Hematopoietic multipotent progenitor cell (in vitro differentiated cells): Measurements from ENCODE around the gene GPATCH1. TPM values are rescaled to one million over a fixed set of nuclear protein-coding genes. Genes with fewer than 3 reads are reported as not detected.

Experiments
- small RNA-seq: library from RNA; depleted of rRNA; stranded (forward); fragments of <200 nt; gene quantifications from one replicate; pipeline ENCODE3, GENCODE V24; 2012
- total RNA-seq: library from RNA; depleted of rRNA; stranded (reverse); fragments of >200 nt; gene quantifications from one replicate; pipeline ENCODE4 v1.2.3, GENCODE V29; 2012

GPATCH1 gene
- total RNA-seq, 1 donor: 6.2 TPM

Small RNAs within 50 kb of the gene (small RNA-seq; reads per million reads assigned to genes)
- gene AC008521.1 (not detected), gene AC008521.2 (not detected)

Other genes with a start within 250 kb of the GPATCH1 start
- gene SLC7A9, start 211.4 kb upstream of the GPATCH1 start, total RNA-seq: not detected
- 10.0 TPM for gene CEP89, start 109.2 kb upstream of the GPATCH1 start, total RNA-seq
- 1.6 TPM for gene FAAP24, start 108.9 kb upstream of the GPATCH1 start, total RNA-seq
- under 0.01 TPM for gene RHPN2, start 16.3 kb upstream of the GPATCH1 start, total RNA-seq
- gene WDR88, start 50.9 kb downstream of the GPATCH1 start, total RNA-seq: not detected
- gene LRP3, start 113.1 kb downstream of the GPATCH1 start, total RNA-seq: 6.7 TPM
- gene SLC7A10, start 144.7 kb downstream of the GPATCH1 start, total RNA-seq: under 0.01 TPM
- gene CEBPA, start 221.4 kb downstream of the GPATCH1 start, total RNA-seq: 39.0 TPM